ENCODE measurements around the gene BICDL1. TPM values are rescaled to one million over a fixed set of nuclear protein-coding genes. Genes with fewer than 3 reads are reported as not detected.

The BICDL1 gene
- total RNA-seq, 1 donor from 2014 or later: 2.8 TPM

GRCh38 chr12:120019197-120019596 is 30.2 kb downstream of the BICDL1 start:
- Mint-ChIP-seq H3K4me3 (ENCODE audit: unreplicated experiment) (no peak overlapping the region), H3K27me3 (ENCODE audit: unreplicated experiment) (peaks cover 1% of the 10 kb centered on the region), H3K4me1 (ENCODE audit: unreplicated experiment) (no peaks in the 10 kb centered on the region), H3K27ac (ENCODE audit: unreplicated experiment) (no peak overlapping the region), H3K36me3 (ENCODE audit: low read depth, unreplicated experiment) (no peaks in the 10 kb centered on the region), H3K9me3 (ENCODE audit: unreplicated experiment) (no peaks in the 10 kb centered on the region)
- no peak for TF ChIP-seq CTCF (IDR thresholded peaks at IDR 0.05; ENCODE audit: unreplicated experiment)
- no peak for DNase-seq (ENCODE audit: low spot score)

- Mint-ChIP-seq H3K4me3 (ENCODE audit: unreplicated experiment) (no peak overlapping the region), H3K9me3 (ENCODE audit: unreplicated experiment) (no peaks in the 10 kb centered on the region), H3K4me1 (ENCODE audit: unreplicated experiment) (no peaks in the 10 kb centered on the region), H3K27me3 (ENCODE audit: unreplicated experiment) (peaks cover 2% of the 10 kb centered on the region), H3K36me3 (ENCODE audit: low read depth, unreplicated experiment) (no peaks in the 10 kb centered on the region), H3K27ac (ENCODE audit: unreplicated experiment) (no peak overlapping the region)
- no peak for TF ChIP-seq CTCF (IDR thresholded peaks at IDR 0.05; ENCODE audit: unreplicated experiment)
- DNase-seq (ENCODE audit: low spot score): no peak
Observed at GRCh38 chr12:120019938-120020337, 30.9 kb downstream of the BICDL1 start.

GRCh38 chr12:120024193-120024592 is 35.2 kb downstream of the BICDL1 start:
- Mint-ChIP-seq H3K4me3 (ENCODE audit: unreplicated experiment) (no peak overlapping the region), H3K4me1 (ENCODE audit: unreplicated experiment) (no peaks in the 10 kb centered on the region), H3K36me3 (ENCODE audit: low read depth, unreplicated experiment) (no peaks in the 10 kb centered on the region), H3K27ac (ENCODE audit: unreplicated experiment) (no peak overlapping the region), H3K27me3 (ENCODE audit: unreplicated experiment) (peaks cover 2% of the 10 kb centered on the region), H3K9me3 (ENCODE audit: unreplicated experiment) (no peaks in the 10 kb centered on the region)
- DNase-seq (ENCODE audit: low spot score): no peak
- no peak for TF ChIP-seq CTCF (IDR thresholded peaks at IDR 0.05; ENCODE audit: unreplicated experiment)

GRCh38 chr12:120025640-120026039 is 36.6 kb downstream of the BICDL1 start:
- DNase-seq (ENCODE audit: low spot score): no peak
- no peaks in the 10 kb centered on the region for H3K4me1 Mint-ChIP-seq (ENCODE audit: unreplicated experiment)
- TF ChIP-seq CTCF (IDR thresholded peaks at IDR 0.05; ENCODE audit: unreplicated experiment): no peak
- no peak overlapping the region for H3K4me3 Mint-ChIP-seq (ENCODE audit: unreplicated experiment)
- no peaks in the 10 kb centered on the region for H3K36me3 Mint-ChIP-seq (ENCODE audit: low read depth, unreplicated experiment)
- peaks cover 1% of the 10 kb centered on the region for H3K27me3 Mint-ChIP-seq (ENCODE audit: unreplicated experiment)
- no peaks in the 10 kb centered on the region for H3K9me3 Mint-ChIP-seq (ENCODE audit: unreplicated experiment)
- no peak overlapping the region for H3K27ac Mint-ChIP-seq (ENCODE audit: unreplicated experiment)

GRCh38 chr12:120032242-120032641 is 43.2 kb downstream of the BICDL1 start:
- DNase-seq (ENCODE audit: low spot score): no peak
- no peak for TF ChIP-seq CTCF (IDR thresholded peaks at IDR 0.05; ENCODE audit: unreplicated experiment)
- H3K27me3 Mint-ChIP-seq (ENCODE audit: unreplicated experiment): no peaks in the 10 kb centered on the region
- H3K9me3 Mint-ChIP-seq (ENCODE audit: unreplicated experiment): no peaks in the 10 kb centered on the region
- H3K4me3 Mint-ChIP-seq (ENCODE audit: unreplicated experiment): no peak overlapping the region
- H3K4me1 Mint-ChIP-seq (ENCODE audit: unreplicated experiment): no peaks in the 10 kb centered on the region
- H3K36me3 Mint-ChIP-seq (ENCODE audit: low read depth, unreplicated experiment): no peaks in the 10 kb centered on the region
- no peak overlapping the region for H3K27ac Mint-ChIP-seq (ENCODE audit: unreplicated experiment)

Data from endothelial cell (in vitro differentiated cells).